Measurements from ENCODE around the gene LUZP4. TPM values are rescaled to one million over a fixed set of nuclear protein-coding genes. Genes with fewer than 3 reads are reported as not detected.
"Not testable (repeated sequence)": the region's sequence is repeated elsewhere in the genome, so short reads cannot be mapped to it uniquely, and the experiment has no call there.

The LUZP4 gene
- total and polyA plus RNA-seq, 3 experiments from 2014 or later: not detected

DNA sequence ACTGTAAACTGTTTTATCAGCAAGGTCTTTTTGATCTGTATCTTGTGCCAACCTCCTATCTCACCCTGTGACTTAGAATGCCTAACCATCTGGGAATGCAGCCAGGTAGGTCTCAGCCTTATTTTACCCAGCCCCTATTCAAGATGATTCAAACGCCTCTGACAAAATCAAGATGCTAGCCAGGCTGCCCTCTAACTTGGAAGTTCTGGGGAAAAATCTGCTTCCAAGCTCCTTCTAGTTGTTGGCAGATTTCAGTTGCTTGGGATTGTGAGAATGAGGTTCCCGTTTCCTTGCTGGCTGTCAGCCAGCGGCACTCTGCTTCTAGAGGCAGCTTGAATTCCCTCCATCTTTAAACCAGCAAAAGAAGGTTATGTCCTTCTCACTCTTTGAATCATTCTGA, 34.7 kb downstream of the LUZP4 start:
- Mint-ChIP-seq H3K9me3 (no peaks in the 10 kb centered on the region), H3K27ac (no peak overlapping the region), H3K36me3 (no peaks in the 10 kb centered on the region), H3K27me3 (no peaks in the 10 kb centered on the region), H3K4me1 (no peaks in the 10 kb centered on the region), H3K4me3 (no peak overlapping the region)
- Histone ChIP-seq H3K27ac (ENCODE audit: low read depth, low read length) (no peak overlapping the region), H3K9me3 (ENCODE audit: low read length) (no peaks in the 10 kb centered on the region), H3K4me3 (ENCODE audit: low read length) (no peak overlapping the region), H3K4me1 (ENCODE audit: insufficient read depth, low read length) (no peaks in the 10 kb centered on the region), H3K27me3 (ENCODE audit: insufficient read depth, low read length, poor library complexity, severe bottlenecking) (no peaks in the 10 kb centered on the region), H3K36me3 (ENCODE audit: insufficient read depth, low read length) (no peaks in the 10 kb centered on the region)
- ChIA-PET CTCF (no interaction called here), POLR2A (no interaction called here)
- DNase-seq: no peak

- H3K27me3 Mint-ChIP-seq, CTCF ChIA-PET, POLR2A ChIA-PET: not testable (repeated sequence)
These were observed 39.8 kb downstream of the LUZP4 start for GRCh38 chrX:115329282-115329681.

GRCh38 chrX:115330498-115331168, 41.1 kb downstream of the LUZP4 start:
- Histone ChIP-seq H3K9me3 (ENCODE audit: low read length) (no peaks in the 10 kb centered on the region), H3K27ac (ENCODE audit: low read depth, low read length) (no peak overlapping the region), H3K36me3 (ENCODE audit: insufficient read depth, low read length) (no peaks in the 10 kb centered on the region), H3K4me3 (ENCODE audit: low read length) (no peak overlapping the region), H3K27me3 (ENCODE audit: insufficient read depth, low read length, poor library complexity, severe bottlenecking) (no peaks in the 10 kb centered on the region), H3K4me1 (ENCODE audit: insufficient read depth, low read length) (no peaks in the 10 kb centered on the region)
- Mint-ChIP-seq H3K9me3 (no peaks in the 10 kb centered on the region), H3K27ac (peak overlapping the region in 1 of 8 donors; percentile 13), H3K4me1 (peaks cover 0 to 6% (median 4%) of the 10 kb centered on the region in 3 donors), H3K4me3 (no peak overlapping the region), H3K27me3 (no peaks in the 10 kb centered on the region), H3K36me3 (no peaks in the 10 kb centered on the region)
- ChIA-PET POLR2A (no interaction called here), CTCF (no interaction called here)
- peak in 2 of 5 donors; percentile 12 to 16 for DNase-seq

More at GRCh38 chrX:115329282-115329681, 39.8 kb downstream of the LUZP4 start:
- not testable (repeated sequence) for H3K36me3 ChIP-seq (ENCODE audit: insufficient read depth, low read length); H3K27ac Mint-ChIP-seq; H3K9me3 Mint-ChIP-seq; H3K4me1 ChIP-seq (ENCODE audit: insufficient read depth, low read length); H3K4me3 ChIP-seq (ENCODE audit: low read length); H3K4me1 Mint-ChIP-seq; H3K27ac ChIP-seq (ENCODE audit: low read depth, low read length); H3K4me3 Mint-ChIP-seq; DNase-seq; H3K27me3 ChIP-seq (ENCODE audit: insufficient read depth, low read length, poor library complexity, severe bottlenecking); H3K9me3 ChIP-seq (ENCODE audit: low read length); H3K36me3 Mint-ChIP-seq

DNA sequence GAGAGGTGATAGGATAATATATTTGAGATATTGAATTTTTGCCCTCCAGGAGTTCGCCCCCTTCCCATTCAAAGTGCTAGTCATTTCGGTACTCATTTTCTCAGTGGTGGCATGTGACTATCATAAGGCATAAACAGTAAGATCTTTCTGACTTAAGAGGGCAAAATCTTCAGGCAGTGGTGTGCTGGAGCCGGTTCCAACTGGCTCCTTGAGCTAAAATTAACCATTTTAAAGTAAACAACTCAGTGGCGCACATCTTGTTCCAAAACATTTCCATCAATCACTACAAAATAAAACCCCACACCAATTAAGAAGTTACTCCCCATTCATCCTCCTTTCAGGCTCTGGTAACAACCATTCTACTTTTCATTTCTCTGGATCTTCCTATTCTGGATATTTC, 43.3 kb downstream of the LUZP4 start:
- Mint-ChIP-seq H3K36me3 (no peaks in the 10 kb centered on the region), H3K27ac (no peak overlapping the region), H3K9me3 (no peaks in the 10 kb centered on the region), H3K27me3 (peaks cover 0 to 2% of the 10 kb centered on the region in 2 donors), H3K4me1 (peaks cover 0 to 6% (median 4%) of the 10 kb centered on the region in 3 donors), H3K4me3 (no peak overlapping the region)
- no peak for DNase-seq
- Histone ChIP-seq H3K4me3 (ENCODE audit: low read length) (no peak overlapping the region), H3K27me3 (ENCODE audit: insufficient read depth, low read length, poor library complexity, severe bottlenecking) (no peaks in the 10 kb centered on the region), H3K4me1 (ENCODE audit: insufficient read depth, low read length) (no peaks in the 10 kb centered on the region), H3K36me3 (ENCODE audit: insufficient read depth, low read length) (no peaks in the 10 kb centered on the region), H3K9me3 (ENCODE audit: low read length) (no peaks in the 10 kb centered on the region), H3K27ac (ENCODE audit: low read depth, low read length) (no peak overlapping the region)
- POLR2A ChIA-PET: no interaction called here
- CTCF ChIA-PET: no interaction called here

DNA sequence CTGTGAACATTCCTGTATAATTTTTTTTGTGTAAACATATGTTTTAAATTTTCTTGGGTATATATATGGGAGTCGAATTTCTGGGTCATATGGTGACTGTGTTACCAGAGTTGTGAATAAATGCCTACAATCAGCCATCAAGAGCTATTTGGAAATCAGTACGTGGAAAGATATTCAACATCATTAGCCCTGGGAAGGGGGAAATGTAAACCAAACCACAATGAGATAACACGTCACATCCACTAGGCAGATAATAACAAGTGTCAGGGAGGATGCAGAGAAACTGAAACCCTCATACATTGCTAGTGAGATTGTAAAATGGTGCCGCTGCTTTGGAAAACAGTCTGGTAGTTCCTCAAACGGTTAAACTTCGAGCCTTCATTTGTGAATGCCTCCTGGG, 43.9 kb downstream of the LUZP4 start:
- DNase-seq: no peak
- no peaks in the 10 kb centered on the region for H3K36me3 ChIP-seq (ENCODE audit: insufficient read depth, low read length)
- no peaks in the 10 kb centered on the region for H3K27me3 ChIP-seq (ENCODE audit: insufficient read depth, low read length, poor library complexity, severe bottlenecking)
- no peaks in the 10 kb centered on the region for H3K9me3 Mint-ChIP-seq
- no peak overlapping the region for H3K4me3 ChIP-seq (ENCODE audit: low read length)
- CTCF ChIA-PET: no interaction called here
- no peak overlapping the region for H3K27ac Mint-ChIP-seq
- H3K9me3 ChIP-seq (ENCODE audit: low read length): no peaks in the 10 kb centered on the region
- H3K27ac ChIP-seq (ENCODE audit: low read depth, low read length): no peak overlapping the region
- peaks cover 0 to 6% (median 4%) of the 10 kb centered on the region in 3 donors for H3K4me1 Mint-ChIP-seq
- H3K4me3 Mint-ChIP-seq: no peak overlapping the region
- peaks cover 0 to 2% of the 10 kb centered on the region in 2 donors for H3K27me3 Mint-ChIP-seq
- no peaks in the 10 kb centered on the region for H3K4me1 ChIP-seq (ENCODE audit: insufficient read depth, low read length)
- no peaks in the 10 kb centered on the region for H3K36me3 Mint-ChIP-seq
- POLR2A ChIA-PET: no interaction called here

GRCh38 chrX:115337491-115338144, 48.1 kb downstream of the LUZP4 start:
- Mint-ChIP-seq H3K27me3 (peaks cover 0 to 2% of the 10 kb centered on the region in 2 donors), H3K4me3 (no peak overlapping the region), H3K9me3 (no peaks in the 10 kb centered on the region), H3K36me3 (no peaks in the 10 kb centered on the region), H3K27ac (no peak overlapping the region), H3K4me1 (no peaks in the 10 kb centered on the region)
- Histone ChIP-seq H3K4me3 (ENCODE audit: low read length) (no peak overlapping the region), H3K27ac (ENCODE audit: low read depth, low read length) (no peak overlapping the region), H3K9me3 (ENCODE audit: low read length) (no peaks in the 10 kb centered on the region), H3K4me1 (ENCODE audit: insufficient read depth, low read length) (no peaks in the 10 kb centered on the region), H3K27me3 (ENCODE audit: insufficient read depth, low read length, poor library complexity, severe bottlenecking) (no peaks in the 10 kb centered on the region), H3K36me3 (ENCODE audit: insufficient read depth, low read length) (no peaks in the 10 kb centered on the region)
- no peak for DNase-seq
- POLR2A ChIA-PET: no interaction called here
- CTCF ChIA-PET: no interaction called here

DNA sequence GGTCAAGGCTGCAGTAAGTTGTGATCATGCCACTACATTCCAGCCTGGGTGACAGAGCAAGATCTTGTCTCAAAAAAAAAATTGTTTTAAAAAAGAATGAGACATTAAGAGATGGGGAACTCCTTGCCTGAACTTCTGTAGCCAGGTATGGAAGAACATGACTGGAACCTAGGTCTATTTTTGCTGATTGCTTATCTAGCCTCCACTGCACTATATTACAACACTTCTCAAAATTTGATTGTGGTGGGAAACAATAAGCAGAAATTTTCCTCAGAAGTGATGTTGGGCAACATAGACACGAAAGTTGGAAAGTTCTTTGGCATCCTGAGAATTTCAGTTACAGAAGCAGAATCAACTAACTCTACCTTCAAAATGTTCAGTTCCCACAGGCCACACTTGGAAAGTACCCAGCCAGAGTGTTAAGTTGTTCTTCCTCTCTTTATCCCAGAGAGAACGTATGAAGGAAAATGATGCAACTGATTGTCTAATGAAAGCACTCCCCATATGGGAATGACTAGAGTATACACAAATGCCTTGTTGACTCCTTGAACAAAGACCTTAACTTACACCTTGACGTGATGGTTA, 50.0 kb downstream of the LUZP4 start:
- Histone ChIP-seq H3K27me3 (ENCODE audit: insufficient read depth, low read length, poor library complexity, severe bottlenecking) (no peaks in the 10 kb centered on the region), H3K4me1 (ENCODE audit: insufficient read depth, low read length) (no peaks in the 10 kb centered on the region), H3K4me3 (ENCODE audit: low read length) (no peak overlapping the region), H3K36me3 (ENCODE audit: insufficient read depth, low read length) (no peaks in the 10 kb centered on the region), H3K27ac (ENCODE audit: low read depth, low read length) (no peak overlapping the region), H3K9me3 (ENCODE audit: low read length) (no peaks in the 10 kb centered on the region)
- Mint-ChIP-seq H3K36me3 (no peaks in the 10 kb centered on the region), H3K4me1 (no peaks in the 10 kb centered on the region), H3K4me3 (no peak overlapping the region), H3K9me3 (no peaks in the 10 kb centered on the region), H3K27ac (no peak overlapping the region), H3K27me3 (peaks cover 0 to 2% of the 10 kb centered on the region in 2 donors)
- ChIA-PET POLR2A (no interaction called here), CTCF (no interaction called here)
- no peak for DNase-seq

DNA sequence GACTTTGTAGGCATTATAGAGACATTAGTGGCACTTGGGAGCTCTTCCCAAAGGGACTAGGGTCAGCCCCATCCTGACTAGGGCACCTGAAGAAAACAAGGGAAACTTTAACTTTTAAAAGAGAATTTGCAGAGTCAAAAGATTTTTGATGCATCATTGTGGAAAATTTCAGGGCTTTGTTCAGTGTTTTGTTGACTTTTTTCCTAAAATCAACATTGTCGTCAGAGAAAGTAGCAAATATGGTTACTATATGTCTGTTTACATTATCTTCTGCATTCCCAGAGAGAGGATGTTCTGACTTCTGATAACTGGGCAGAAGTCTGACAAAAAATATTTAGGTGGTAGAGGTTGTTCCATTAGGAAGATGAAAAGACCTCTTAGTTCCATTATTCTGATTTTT, 51.9 kb downstream of the LUZP4 start:
- H3K27me3 Mint-ChIP-seq: no peaks in the 10 kb centered on the region
- H3K27ac ChIP-seq (ENCODE audit: low read depth, low read length): no peak overlapping the region
- no peak for DNase-seq
- peak overlapping the region in 1 of 8 donors; percentile 26 for H3K27ac Mint-ChIP-seq
- H3K36me3 Mint-ChIP-seq: no peaks in the 10 kb centered on the region
- no peaks in the 10 kb centered on the region for H3K4me1 ChIP-seq (ENCODE audit: insufficient read depth, low read length)
- no peaks in the 10 kb centered on the region for H3K4me1 Mint-ChIP-seq
- no peaks in the 10 kb centered on the region for H3K27me3 ChIP-seq (ENCODE audit: insufficient read depth, low read length, poor library complexity, severe bottlenecking)
- CTCF ChIA-PET: no interaction called here
- H3K9me3 Mint-ChIP-seq: peaks cover 0 to 2% (median 0%) of the 10 kb centered on the region in 5 donors
- no peak overlapping the region for H3K4me3 Mint-ChIP-seq
- H3K9me3 ChIP-seq (ENCODE audit: low read length): no peaks in the 10 kb centered on the region
- POLR2A ChIA-PET: no interaction called here
- no peaks in the 10 kb centered on the region for H3K36me3 ChIP-seq (ENCODE audit: insufficient read depth, low read length)
- H3K4me3 ChIP-seq (ENCODE audit: low read length): no peak overlapping the region
